GM12864 (cell line): ENCODE results near the gene RAB3B.

ENCODE experiments used
- DNase-seq: peaks from one replicate; pipeline ENCODE4 v3.0.0-alpha.2; 2011; ENCODE audit warnings: low read depth
- H3K4me3 ChIP-seq: 2 replicates; pipeline ENCODE4 v1.5.1; 2011; ENCODE audit warnings: mild to moderate bottlenecking, low read depth, low read length, control low read depth
- CTCF ChIP-seq: IDR thresholded peaks from 2 replicates; pipeline ENCODE4 v1.5.1; 2011; ENCODE audit warnings: low read depth, mild to moderate bottlenecking, moderate library complexity, low read length, control low read depth, inconsistent platforms; ENCODE audit errors: missing control alignments

Gene RAB3B

GRCh38 chr1:52003877-52004276 is 13.4 kb upstream of the RAB3B start:
- DNase-seq, result no peak
- H3K4me3 ChIP-seq, result no peak overlapping the region
- TF ChIP-seq CTCF, result no peak

GRCh38 chr1:52002038-52002917 is 11.8 kb upstream of the RAB3B start:
- TF ChIP-seq CTCF, result peak; percentile 90
- no peak overlapping the region for H3K4me3 ChIP-seq
- DNase-seq, result peak; percentile 75

- TF ChIP-seq CTCF, result no peak
- DNase-seq, result no peak
- no peak overlapping the region for H3K4me3 ChIP-seq
Measured at GRCh38 chr1:51998701-51999100, 8.2 kb upstream of the RAB3B start.

GRCh38 chr1:51997974-51998382 is 7.5 kb upstream of the RAB3B start:
- DNase-seq, result no peak
- H3K4me3 ChIP-seq, result no peak overlapping the region
- no peak for TF ChIP-seq CTCF

- H3K4me3 ChIP-seq, result peak overlapping the region; percentile 43
- TF ChIP-seq CTCF, result no peak
- DNase-seq, result no peak
Measured at GRCh38 chr1:51989582-51990477, 670 bp downstream of the RAB3B start.

GRCh38 chr1:51988254-51988653 is 2.2 kb downstream of the RAB3B start:
- DNase-seq, result no peak
- no peak overlapping the region for H3K4me3 ChIP-seq
- no peak for TF ChIP-seq CTCF
